ENCODE results near the gene ELAVL3. TPM values are rescaled to one million over a fixed set of nuclear protein-coding genes. Genes with fewer than 3 reads are reported as not detected.
A peak's percentile ranks its signal among the peaks of the same experiment; 100 is the strongest.

The ELAVL3 gene
- polyA plus RNA-seq, 3 donors = not detected

DNA sequence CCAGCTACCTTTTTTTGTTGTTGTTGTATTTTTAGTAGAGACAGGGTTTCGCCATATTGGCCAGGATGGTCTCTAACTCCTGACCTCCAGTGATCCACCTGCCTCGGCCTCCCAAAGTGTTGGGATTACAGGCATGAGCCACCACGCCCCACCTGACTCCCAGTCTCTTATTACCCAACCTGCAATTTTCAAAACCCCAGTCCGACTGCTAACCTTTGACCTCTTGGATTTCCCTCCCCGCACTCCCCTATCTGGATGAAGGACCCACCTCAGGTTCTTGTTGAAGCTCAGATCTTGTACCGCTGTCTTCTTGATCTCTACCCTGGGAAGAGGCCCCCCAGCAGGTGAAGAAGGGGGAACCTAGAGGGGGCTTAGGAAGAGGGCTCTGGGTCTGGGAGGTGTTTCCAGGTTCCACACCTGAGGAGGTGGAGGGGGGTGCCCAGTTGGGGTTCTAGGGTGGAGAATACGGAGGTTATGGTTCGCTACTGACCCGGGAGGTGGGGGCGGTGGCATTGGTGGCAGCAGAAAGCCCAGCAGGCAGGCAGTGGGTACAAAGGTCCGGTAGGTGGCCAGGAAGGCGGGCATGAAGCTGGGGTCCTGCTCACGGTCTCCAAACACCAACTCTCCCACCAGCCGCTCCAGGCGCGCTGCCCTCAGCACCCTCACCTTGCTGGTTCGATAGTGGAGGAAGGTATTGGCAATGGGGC lies 64.3 kb downstream of the ELAVL3 start:
- H3K27ac Mint-ChIP-seq = no peak overlapping the region
- H3K27me3 Mint-ChIP-seq (ENCODE audit: low read depth in 3 of 3) = peaks cover 51 to 74% (median 61%) of the 10 kb centered on the region in 3 donors
- WGBS (ENCODE audit: insufficient coverage) = 97% methylated on average over 6 of the region's 17 CpGs
- intact Hi-C loops (cut with micrococcal nuclease) = no loop called here
- H3K9ac ChIP-seq (ENCODE audit: insufficient read depth, low read length, poor library complexity, severe bottlenecking) = no peak overlapping the region
- no peaks in the 10 kb centered on the region for H3K79me2 ChIP-seq (ENCODE audit: insufficient read depth, low read length)
- no peak for DNase-seq
- no peaks in the 10 kb centered on the region for H3K36me3 Mint-ChIP-seq
- peaks cover 0 to 13% (median 5%) of the 10 kb centered on the region in 7 donors for H3K9me3 Mint-ChIP-seq
- no peaks in the 10 kb centered on the region for H3K36me3 ChIP-seq (replicated peaks in 1 of 2; ENCODE audit: control insufficient read depth in 1 of 2, insufficient read depth in 2 of 2, low read length in 2 of 2)
- peaks cover 27 to 54% of the 10 kb centered on the region in 2 donors for H3K27me3 ChIP-seq (ENCODE audit: control insufficient read depth in 2 of 2, insufficient read depth in 2 of 2, low read length in 2 of 2)
- no peak overlapping the region for H3K4me3 ChIP-seq (replicated peaks in 1 of 3; ENCODE audit: low read depth in 2 of 3, low read length in 3 of 3)
- no peak overlapping the region for H2AFZ ChIP-seq (ENCODE audit: insufficient read depth, low read depth, low read length, poor library complexity, severe bottlenecking)
- peaks cover 20 to 29% of the 10 kb centered on the region in 2 donors for H3K4me1 ChIP-seq (ENCODE audit: control insufficient read depth in 1 of 2, insufficient read depth in 2 of 2, low read length in 2 of 2)
- peak overlapping the region in 1 of 2 donors; percentile 43 for H3K4me3 Mint-ChIP-seq
- peaks cover 21% of the 10 kb centered on the region for H3K4me1 Mint-ChIP-seq
- H3K4me2 ChIP-seq (replicated peaks; ENCODE audit: extremely low read depth, low read length, poor library complexity, severe bottlenecking) = no peak overlapping the region
- peaks cover 0 to 5% of the 10 kb centered on the region in 2 donors for H3K9me3 ChIP-seq (replicated peaks in 1 of 2; ENCODE audit: control insufficient read depth in 1 of 2, insufficient read depth in 1 of 2, low read length in 2 of 2)
- H3K27ac ChIP-seq (ENCODE audit: low read depth in 1 of 2, low read length in 2 of 2) = no peak overlapping the region
- TF ChIP-seq, protein P1, sequence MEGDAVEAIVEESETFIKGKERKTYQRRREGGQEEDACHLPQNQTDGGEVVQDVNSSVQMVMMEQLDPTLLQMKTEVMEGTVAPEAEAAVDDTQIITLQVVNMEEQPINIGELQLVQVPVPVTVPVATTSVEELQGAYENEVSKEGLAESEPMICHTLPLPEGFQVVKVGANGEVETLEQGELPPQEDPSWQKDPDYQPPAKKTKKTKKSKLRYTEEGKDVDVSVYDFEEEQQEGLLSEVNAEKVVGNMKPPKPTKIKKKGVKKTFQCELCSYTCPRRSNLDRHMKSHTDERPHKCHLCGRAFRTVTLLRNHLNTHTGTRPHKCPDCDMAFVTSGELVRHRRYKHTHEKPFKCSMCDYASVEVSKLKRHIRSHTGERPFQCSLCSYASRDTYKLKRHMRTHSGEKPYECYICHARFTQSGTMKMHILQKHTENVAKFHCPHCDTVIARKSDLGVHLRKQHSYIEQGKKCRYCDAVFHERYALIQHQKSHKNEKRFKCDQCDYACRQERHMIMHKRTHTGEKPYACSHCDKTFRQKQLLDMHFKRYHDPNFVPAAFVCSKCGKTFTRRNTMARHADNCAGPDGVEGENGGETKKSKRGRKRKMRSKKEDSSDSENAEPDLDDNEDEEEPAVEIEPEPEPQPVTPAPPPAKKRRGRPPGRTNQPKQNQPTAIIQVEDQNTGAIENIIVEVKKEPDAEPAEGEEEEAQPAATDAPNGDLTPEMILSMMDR (IDR thresholded peaks at IDR 0.05) = no peak
- no peaks in the 10 kb centered on the region for H4K20me1 ChIP-seq (ENCODE audit: insufficient read depth, low read length)

DNA sequence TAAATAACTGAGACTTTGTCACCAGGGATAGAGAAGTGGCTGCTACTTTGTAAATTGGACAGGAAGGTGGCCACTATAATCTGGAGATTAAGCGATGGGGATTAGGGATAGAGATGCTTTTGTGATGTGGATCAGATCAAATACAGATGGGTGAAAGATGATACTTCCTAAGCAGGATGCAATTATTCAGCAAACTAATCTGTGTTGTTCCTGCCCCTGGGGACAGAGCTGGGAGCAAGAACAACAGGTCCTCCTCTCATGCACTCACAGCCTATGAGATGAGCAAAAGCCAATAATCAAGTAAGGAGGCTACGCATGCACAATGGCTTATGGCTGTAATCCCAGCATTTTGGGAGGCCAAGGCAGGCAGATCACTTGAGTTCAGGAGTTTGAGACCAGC lies 66.3 kb downstream of the ELAVL3 start:
- Histone ChIP-seq H3K27ac (ENCODE audit: low read depth in 1 of 2, low read length in 2 of 2) (no peak overlapping the region), H4K20me1 (ENCODE audit: insufficient read depth, low read length) (no peaks in the 10 kb centered on the region), H3K4me1 (ENCODE audit: control insufficient read depth in 1 of 2, insufficient read depth in 2 of 2, low read length in 2 of 2) (peaks cover 5 to 13% of the 10 kb centered on the region in 2 donors), H3K9me3 (replicated peaks in 1 of 2; ENCODE audit: control insufficient read depth in 1 of 2, insufficient read depth in 1 of 2, low read length in 2 of 2) (peaks cover 0 to 5% of the 10 kb centered on the region in 2 donors), H3K9ac (ENCODE audit: insufficient read depth, low read length, poor library complexity, severe bottlenecking) (no peak overlapping the region), H3K79me2 (ENCODE audit: insufficient read depth, low read length) (no peaks in the 10 kb centered on the region), H2AFZ (ENCODE audit: insufficient read depth, low read depth, low read length, poor library complexity, severe bottlenecking) (no peak overlapping the region), H3K36me3 (replicated peaks in 1 of 2; ENCODE audit: control insufficient read depth in 1 of 2, insufficient read depth in 2 of 2, low read length in 2 of 2) (no peaks in the 10 kb centered on the region), H3K4me2 (replicated peaks; ENCODE audit: extremely low read depth, low read length, poor library complexity, severe bottlenecking) (no peak overlapping the region), H3K4me3 (replicated peaks in 1 of 3; ENCODE audit: low read depth in 2 of 3, low read length in 3 of 3) (no peak overlapping the region), H3K27me3 (ENCODE audit: control insufficient read depth in 2 of 2, insufficient read depth in 2 of 2, low read length in 2 of 2) (peaks cover 18 to 38% of the 10 kb centered on the region in 2 donors)
- H3K36me3 Mint-ChIP-seq = no peaks in the 10 kb centered on the region
- DNase-seq = no peak
- H3K27ac Mint-ChIP-seq = no peak overlapping the region
- H3K27me3 Mint-ChIP-seq (ENCODE audit: low read depth in 3 of 3) = peaks cover 41 to 65% (median 47%) of the 10 kb centered on the region in 3 donors
- peaks cover 0 to 15% (median 5%) of the 10 kb centered on the region in 7 donors for H3K9me3 Mint-ChIP-seq
- TF ChIP-seq, protein P1 (IDR thresholded peaks at IDR 0.05) = no peak
- WGBS (ENCODE audit: insufficient coverage) = 100% methylated on average over 2 of the region's 2 CpGs
- H3K4me3 Mint-ChIP-seq = no peak overlapping the region
- intact Hi-C loops (cut with micrococcal nuclease) = no loop called here
- peaks cover 8% of the 10 kb centered on the region for H3K4me1 Mint-ChIP-seq

Measured in CD14-positive monocyte (primary cell).